ENCODE data around the gene BZW1.
"Not testable (repeated sequence)": the region's sequence is repeated elsewhere in the genome, so short reads cannot be mapped to it uniquely, and the experiment has no call there.

Gene BZW1

DNA sequence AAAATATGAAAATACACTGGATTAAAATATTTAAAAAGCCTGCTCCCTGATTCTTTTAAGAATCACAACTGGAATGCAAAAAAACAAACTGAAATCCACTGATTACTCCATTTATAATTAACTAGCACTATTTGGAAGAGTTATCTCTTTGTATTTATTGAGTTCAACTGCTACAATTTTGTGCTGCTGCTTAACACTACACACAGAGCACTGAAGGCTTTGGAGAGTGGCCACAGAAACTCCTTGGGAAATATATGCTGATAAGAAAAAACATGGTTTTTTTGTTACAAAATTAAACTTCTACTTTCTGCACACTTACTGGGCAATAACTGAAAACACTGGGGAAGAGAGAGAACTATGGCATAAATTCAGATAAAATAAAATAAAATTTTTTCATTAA lies 19.8 kb upstream of the BZW1 start:
- DNase-seq (ENCODE audit: low spot score), result no peak

DNA sequence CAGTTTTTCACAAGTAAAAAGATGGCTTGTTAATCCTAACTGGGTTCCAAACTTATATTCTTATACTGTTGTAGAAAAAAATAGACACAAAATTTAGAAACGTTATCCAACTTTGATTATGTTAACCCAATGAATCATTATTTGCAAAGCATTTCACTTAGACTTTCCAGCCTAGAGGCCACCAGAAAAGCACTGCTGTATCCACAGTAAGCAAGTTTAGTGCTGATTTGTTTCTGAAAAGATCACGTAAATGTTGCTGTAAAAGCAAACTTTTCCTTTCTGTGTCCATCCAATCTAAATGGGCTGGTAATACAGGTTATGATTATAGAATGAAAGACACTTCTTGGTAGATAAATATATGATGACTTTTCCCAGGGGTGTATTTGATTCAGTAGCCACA lies 17.6 kb upstream of the BZW1 start:
- no peak for DNase-seq (ENCODE audit: low spot score)

DNA sequence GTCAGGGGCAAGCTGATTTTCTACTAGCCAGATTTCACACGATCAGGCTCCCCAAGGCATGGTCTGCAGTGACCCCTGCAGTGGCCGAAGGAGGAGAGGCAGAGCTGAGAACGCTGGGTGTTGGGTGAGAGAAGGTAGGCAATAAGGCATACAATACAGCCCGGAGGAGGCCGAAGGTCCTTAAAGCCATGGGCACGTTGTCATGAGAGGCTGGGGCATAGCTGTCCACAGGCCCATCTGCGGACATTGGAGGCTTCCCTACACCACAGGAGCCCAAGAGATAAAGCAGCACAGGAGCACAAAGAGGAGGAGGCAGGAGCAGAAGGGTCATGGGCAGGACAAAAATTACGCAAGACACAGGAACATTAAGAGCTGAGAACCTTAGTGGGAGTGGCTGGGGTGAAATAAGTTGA lies 16.7 kb upstream of the BZW1 start:
- DNase-seq (ENCODE audit: low spot score), result no peak

- DNase-seq (ENCODE audit: low spot score), result no peak
Measured at GRCh38 chr2:200796561-200796960, 15.1 kb upstream of the BZW1 start.

GRCh38 chr2:200797242-200797770 lies 14.4 kb upstream of the BZW1 start:
- DNase-seq (ENCODE audit: low spot score), result no peak

DNA sequence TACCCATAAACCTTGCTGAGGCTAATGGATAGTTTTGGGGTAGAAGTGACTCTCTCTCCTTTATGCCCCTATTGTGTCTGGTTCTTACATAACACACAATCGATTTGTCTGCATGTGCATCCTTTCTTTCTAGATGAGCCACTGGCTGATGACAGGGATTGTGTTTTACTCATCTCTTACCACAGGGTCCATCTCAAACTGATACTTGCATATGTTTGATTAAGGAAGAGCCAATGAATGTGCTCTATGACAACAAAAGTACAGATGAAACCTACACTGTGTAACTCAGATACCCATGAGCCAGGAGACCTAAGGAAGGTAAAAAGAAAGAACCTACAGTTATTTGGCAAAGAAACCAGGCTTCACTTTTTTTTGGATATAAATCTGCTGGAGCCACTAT lies 13.2 kb upstream of the BZW1 start:
- DNase-seq (ENCODE audit: low spot score), result peak; percentile 64

DNA sequence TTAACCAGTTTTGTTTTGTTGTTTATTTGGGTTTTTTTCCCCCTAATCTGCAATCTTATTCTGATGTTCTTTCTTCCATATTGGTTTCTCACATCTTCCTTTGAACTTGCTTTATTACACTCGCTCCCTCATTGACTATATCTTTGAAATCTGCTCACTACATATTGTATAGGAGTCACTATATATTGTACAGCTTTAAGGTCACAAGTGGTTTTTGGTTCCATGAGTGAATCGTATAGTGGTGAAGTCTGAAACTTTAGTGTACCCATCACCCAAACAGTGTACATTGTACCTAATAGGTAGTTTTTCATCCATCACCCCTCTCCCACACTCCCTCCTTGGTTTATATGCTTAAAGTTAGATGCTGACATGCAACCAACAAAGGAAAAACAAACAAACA lies 11.3 kb upstream of the BZW1 start:
- DNase-seq (ENCODE audit: low spot score), result no peak

GRCh38 chr2:200801431-200801830 lies 10.3 kb upstream of the BZW1 start:
- DNase-seq (ENCODE audit: low spot score), result not testable (repeated sequence)

GRCh38 chr2:200809506-200810251 lies 2.0 kb upstream of the BZW1 start:
- DNase-seq (ENCODE audit: low spot score), result no peak

- DNase-seq (ENCODE audit: low spot score), result no peak
Measured at GRCh38 chr2:200810252-200810997, 1.3 kb upstream of the BZW1 start.

- DNase-seq (ENCODE audit: low spot score), result no peak
Measured at GRCh38 chr2:200810998-200811332, 745 bp upstream of the BZW1 start.

GRCh38 chr2:200812122-200813022 lies 662 bp downstream of the BZW1 start:
- DNase-seq (ENCODE audit: low spot score), result peak; percentile 57

GRCh38 chr2:200814276-200814815 lies 2.6 kb downstream of the BZW1 start:
- DNase-seq (ENCODE audit: low spot score), result peak; percentile 54

DNA sequence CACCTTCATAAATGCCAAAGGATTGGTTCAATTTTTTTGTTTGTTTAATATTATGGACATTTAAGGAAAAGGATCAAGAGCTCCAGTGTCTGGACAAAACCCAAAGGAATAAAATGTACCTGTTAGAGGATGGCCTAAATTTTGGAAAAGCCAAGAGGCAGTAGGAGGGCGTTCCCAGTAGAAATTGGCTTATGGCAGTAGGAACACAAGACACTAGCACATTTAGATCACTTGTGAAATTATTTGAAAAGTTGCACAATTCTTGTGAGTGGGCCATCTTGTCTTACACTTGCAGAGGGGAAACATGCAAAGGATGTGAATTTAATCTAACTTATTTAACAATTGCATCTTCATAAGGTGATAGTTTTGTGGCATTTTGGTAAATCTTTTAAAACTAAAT lies 3.2 kb downstream of the BZW1 start:
- no peak for DNase-seq (ENCODE audit: low spot score)

DNA sequence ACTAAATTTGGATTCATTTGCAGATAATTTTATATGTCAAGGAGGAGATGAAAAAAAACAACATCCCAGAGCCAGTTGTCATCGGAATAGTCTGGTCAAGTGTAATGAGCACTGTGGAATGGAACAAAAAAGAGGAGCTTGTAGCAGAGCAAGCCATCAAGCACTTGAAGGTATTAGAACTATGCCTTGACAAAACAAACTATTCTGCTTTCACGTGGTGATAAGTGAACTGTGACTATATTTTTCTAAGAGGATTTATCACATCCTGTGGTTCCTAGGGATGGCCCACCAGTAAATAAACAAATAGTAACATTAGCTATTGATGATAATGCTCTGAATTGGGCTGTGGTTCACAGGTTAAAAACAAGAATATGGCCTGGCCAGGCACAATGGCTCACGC lies 7.0 kb downstream of the BZW1 start:
- not testable (repeated sequence) for DNase-seq (ENCODE audit: low spot score)

DNA sequence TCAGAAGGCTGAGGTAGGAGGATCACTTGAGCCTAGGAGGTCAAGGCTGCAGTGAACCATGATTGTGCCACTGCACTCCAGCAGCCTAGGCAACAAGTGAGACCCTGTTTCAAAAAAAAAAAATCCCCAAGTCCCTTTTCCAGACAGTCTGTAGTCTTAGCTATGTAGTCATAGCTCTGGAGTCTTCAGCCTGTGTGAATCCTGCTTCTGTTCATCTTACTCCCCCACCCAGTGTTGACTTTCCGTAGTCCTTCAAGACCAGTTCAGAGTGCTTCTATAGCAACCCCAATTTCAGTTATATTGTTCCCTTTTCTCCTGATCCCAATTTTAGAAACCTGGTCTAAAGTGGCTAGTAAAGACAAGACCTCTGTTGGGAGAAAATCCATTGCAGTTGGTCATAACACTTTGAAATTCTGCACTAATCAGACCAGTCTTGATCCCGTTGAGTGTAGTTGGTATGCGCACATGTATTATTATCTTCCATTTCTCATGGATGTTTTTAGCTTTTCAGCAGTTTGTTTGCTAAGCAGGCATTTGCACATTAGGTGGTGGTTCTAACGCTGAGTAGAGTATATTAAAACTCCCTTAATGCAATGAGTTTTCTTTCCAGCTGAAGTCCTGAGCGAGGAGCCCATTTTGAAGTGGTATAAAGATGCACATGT lies 9.0 kb downstream of the BZW1 start:
- DNase-seq (ENCODE audit: low spot score), result no peak

- no peak for DNase-seq (ENCODE audit: low spot score)
Measured at GRCh38 chr2:200821686-200822245, 10.1 kb downstream of the BZW1 start.

- DNase-seq (ENCODE audit: low spot score), result no peak
Measured at GRCh38 chr2:200828104-200828503, 16.4 kb downstream of the BZW1 start.

DNA sequence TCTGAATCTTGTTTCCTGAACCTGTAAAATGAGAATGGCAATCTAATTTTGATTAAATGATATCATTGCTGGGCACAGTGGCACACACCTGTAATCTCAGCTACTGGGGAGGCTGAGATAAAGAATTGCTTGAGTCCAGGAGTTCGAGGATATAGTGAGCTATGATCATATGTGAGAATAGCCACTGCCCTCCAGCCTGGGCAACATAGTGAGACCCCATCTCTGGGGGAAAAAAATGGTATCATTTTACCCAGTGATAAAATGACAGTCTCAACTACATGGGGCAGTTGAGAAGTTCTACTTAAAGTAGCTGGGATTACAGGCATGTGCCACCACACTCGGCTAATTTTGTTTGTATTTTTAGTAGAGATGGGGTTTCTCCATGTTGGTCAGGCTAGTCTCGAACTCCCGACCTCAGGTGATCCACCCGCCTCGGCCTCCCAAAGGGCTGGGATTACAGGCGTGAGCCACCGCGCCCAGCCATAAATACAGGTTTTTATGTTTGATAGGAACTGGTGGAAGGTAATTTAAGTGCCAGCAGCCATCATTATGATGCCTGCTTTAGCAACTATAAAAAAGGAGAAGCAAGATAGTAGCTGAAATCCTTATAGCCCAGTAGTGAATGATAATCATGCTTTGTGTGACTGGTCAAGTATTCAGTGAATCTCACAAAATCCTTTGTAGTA lies 17.0 kb downstream of the BZW1 start:
- no peak for DNase-seq (ENCODE audit: low spot score)

DNA sequence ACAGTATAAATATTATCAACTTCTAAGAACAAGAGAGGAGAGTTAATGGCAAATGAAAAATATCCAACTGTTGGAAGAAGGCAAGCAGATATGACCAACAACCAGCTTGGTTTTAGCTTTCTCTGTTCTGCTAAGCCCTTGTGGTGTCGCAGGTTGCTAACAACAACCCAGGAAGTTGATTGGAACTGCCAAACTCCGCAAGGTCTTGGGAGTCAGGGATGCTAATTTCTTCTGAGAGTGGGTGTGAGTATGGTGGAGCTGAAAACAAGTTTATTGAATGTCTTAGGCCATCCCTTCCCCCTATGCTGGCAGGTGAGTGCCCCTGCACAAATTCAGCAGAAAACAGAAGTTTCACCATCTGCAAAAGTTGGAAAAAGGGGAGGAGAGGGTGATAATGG lies 17.5 kb downstream of the BZW1 start:
- no peak for DNase-seq (ENCODE audit: low spot score)

GRCh38 chr2:200834701-200835100 lies 23.0 kb downstream of the BZW1 start:
- no peak for DNase-seq (ENCODE audit: low spot score)
